Activated naive CD4-positive, alpha-beta T cell (primary cell): ENCODE measurements around the gene DNAH12.
"Not testable (repeated sequence)": the region's sequence is repeated elsewhere in the genome, so short reads cannot be mapped to it uniquely, and the experiment has no call there.

Source experiments
- DNase-seq, 4 experiments: peaks; one replicate each; lab custom pipeline; 2025; lab: John Stamatoyannopoulos, UW

DNAH12 gene

GRCh38 chr3:57518276-57518915 lies 25.7 kb downstream of the DNAH12 start:
- no peak for DNase-seq

GRCh38 chr3:57512166-57512565 lies 32.0 kb downstream of the DNAH12 start:
- DNase-seq = no peak

GRCh38 chr3:57505901-57506300 lies 38.2 kb downstream of the DNAH12 start:
- no peak for DNase-seq

- no peak for DNase-seq
Observed at GRCh38 chr3:57500506-57500905, 43.6 kb downstream of the DNAH12 start.

- no peak for DNase-seq
Observed at GRCh38 chr3:57497904-57498303, 46.2 kb downstream of the DNAH12 start.

- DNase-seq = no peak
Observed at GRCh38 chr3:57484563-57484962, 59.6 kb downstream of the DNAH12 start.

GRCh38 chr3:57477193-57477592 lies 67.0 kb downstream of the DNAH12 start:
- peak in 1 of 4 experiments; percentile 2 for DNase-seq

- DNase-seq = no peak
Observed at GRCh38 chr3:57464801-57465200, 79.3 kb downstream of the DNAH12 start.

- no peak for DNase-seq
Observed at GRCh38 chr3:57464011-57464410, 80.1 kb downstream of the DNAH12 start.

- DNase-seq = no peak
Observed at GRCh38 chr3:57451150-57451846, 92.8 kb downstream of the DNAH12 start.

GRCh38 chr3:57449276-57449847 lies 94.8 kb downstream of the DNAH12 start:
- DNase-seq = not testable (repeated sequence)

- DNase-seq = not testable (repeated sequence)
Observed at GRCh38 chr3:57448489-57448888, 95.7 kb downstream of the DNAH12 start.

- DNase-seq = no peak
Observed at GRCh38 chr3:57446318-57446841, 97.8 kb downstream of the DNAH12 start.

GRCh38 chr3:57444469-57444868 lies 99.7 kb downstream of the DNAH12 start:
- DNase-seq = no peak

- DNase-seq = not testable (repeated sequence)
Observed at GRCh38 chr3:57440144-57440543, 104.0 kb downstream of the DNAH12 start.

GRCh38 chr3:57438460-57438859 lies 105.7 kb downstream of the DNAH12 start:
- DNase-seq = not testable (repeated sequence)

GRCh38 chr3:57436195-57436761 lies 107.9 kb downstream of the DNAH12 start:
- no peak for DNase-seq

GRCh38 chr3:57434041-57434440 lies 110.1 kb downstream of the DNAH12 start:
- no peak for DNase-seq

GRCh38 chr3:57423335-57423734 lies 120.8 kb downstream of the DNAH12 start:
- no peak for DNase-seq

- DNase-seq = no peak
Observed at GRCh38 chr3:57421336-57421735, 122.8 kb downstream of the DNAH12 start.

GRCh38 chr3:57420001-57420400 lies 124.1 kb downstream of the DNAH12 start:
- DNase-seq = no peak

- DNase-seq = no peak
Observed at GRCh38 chr3:57411715-57412114, 132.4 kb downstream of the DNAH12 start.

GRCh38 chr3:57409471-57409870 lies 134.7 kb downstream of the DNAH12 start:
- no peak for DNase-seq
